T1000 (cell line): ENCODE results near the gene CD81.
A peak's percentile ranks its signal among the peaks of the same experiment; 100 is the strongest.

ENCODE experiments used
- DNase-seq: peaks from one replicate; lab custom pipeline; 2025; ENCODE audit warnings: mixed read lengths; lab: John Stamatoyannopoulos, UW

Gene CD81

DNA sequence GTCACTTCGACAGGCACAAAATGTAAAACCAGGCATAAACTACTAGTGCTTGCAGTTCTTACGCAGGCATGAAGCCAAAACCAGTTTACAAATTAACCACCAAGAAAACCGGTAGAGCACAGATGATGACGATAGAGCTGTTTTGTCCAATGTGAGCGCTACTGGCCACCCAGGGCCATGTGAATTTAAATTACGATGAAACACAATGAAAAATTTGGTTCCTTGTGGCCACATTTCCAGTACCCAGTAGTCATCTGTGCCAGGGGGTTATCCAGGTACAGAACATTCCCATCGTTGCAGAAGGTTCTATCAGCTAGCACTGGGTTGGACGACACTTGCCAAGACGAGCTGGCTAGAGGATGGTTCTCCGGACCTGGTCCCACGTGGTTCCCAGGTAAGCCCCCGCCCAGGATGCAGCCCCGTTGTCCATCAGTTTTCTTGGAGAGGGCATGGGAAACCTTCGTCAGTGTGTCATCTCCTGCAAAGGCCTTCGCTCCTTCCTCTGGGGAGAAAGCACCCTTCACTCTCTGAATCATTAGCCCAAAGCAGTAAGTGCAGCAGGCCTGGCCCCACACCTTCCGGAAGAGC lies 1.1 kb upstream of the CD81 start:
- no peak for DNase-seq

DNA sequence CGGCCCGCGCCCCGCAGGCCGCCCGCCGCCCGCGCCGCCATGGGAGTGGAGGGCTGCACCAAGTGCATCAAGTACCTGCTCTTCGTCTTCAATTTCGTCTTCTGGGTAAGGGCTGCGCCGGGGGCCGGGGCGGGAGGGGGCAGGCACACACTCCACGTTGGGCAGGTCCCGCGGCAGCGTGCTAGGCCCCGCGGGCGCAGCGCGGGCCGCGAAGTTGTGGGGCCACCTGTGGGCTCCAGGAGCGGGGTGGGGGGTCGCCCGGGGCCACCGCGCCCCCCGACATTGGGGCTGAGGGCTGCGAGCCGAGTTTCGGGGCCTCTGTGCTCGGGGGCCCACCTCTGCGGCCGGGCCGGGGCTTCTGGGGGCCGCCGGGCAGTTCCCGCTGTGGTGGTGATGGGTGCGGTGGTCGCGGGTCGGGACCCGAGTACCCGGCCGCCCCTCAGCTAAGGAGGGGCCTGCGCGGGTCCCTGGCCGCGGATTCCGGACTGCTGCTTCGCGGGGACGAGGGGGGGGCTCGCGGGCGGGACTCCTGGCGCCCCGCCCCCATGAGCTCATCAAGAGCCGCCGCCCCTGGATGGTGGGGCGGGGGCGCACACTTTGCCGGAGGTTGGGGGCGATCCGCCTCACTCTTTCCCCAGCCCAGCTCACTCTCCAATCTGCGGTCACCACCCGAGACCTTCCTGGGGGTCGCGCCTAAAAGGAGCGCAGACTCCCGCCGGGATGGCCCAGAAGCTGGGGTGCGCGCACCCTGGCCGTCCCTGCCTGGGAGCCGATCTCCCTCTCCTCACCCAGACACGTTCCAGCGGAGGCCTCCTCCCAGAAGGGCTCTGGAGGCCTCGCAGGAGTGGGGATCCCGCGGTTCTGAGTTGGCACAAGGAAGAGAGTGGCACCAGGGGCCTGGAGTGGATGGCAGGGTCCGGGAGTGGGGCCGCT lies 667 bp downstream of the CD81 start:
- no peak for DNase-seq

DNA sequence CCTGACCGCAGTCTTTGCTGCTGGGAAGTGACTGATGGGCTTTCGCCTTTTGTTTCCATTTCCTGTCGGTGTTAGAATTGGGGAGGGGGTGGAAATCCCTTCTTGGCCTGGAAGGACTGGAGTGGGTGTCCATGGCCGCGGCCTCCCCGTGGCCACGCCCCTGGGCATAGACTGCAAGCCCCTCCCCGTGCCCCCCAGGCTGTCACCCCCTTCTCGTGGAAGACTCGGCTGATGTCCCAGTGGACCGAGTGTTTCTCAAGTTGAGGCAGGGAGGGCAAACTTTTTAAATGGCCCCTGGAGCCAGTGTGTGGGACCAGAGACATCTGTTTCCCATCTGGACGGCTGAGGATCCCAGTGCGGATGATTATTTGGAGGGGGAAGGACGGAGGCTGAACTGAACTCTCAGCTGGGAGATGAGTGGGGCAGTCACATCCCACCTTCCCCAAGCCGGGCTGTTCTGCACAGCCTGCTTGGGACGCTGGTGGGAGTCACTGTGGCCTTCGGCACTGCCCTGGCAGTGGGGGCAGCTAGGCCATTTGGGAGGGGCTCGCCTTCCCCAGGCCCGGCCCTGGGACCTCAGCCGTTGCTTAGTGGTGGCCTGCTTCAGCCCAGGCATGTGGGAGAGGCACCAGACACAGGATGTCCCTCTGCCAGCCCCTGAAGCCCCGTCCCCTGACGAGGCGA lies 1.6 kb downstream of the CD81 start:
- no peak for DNase-seq

DNA sequence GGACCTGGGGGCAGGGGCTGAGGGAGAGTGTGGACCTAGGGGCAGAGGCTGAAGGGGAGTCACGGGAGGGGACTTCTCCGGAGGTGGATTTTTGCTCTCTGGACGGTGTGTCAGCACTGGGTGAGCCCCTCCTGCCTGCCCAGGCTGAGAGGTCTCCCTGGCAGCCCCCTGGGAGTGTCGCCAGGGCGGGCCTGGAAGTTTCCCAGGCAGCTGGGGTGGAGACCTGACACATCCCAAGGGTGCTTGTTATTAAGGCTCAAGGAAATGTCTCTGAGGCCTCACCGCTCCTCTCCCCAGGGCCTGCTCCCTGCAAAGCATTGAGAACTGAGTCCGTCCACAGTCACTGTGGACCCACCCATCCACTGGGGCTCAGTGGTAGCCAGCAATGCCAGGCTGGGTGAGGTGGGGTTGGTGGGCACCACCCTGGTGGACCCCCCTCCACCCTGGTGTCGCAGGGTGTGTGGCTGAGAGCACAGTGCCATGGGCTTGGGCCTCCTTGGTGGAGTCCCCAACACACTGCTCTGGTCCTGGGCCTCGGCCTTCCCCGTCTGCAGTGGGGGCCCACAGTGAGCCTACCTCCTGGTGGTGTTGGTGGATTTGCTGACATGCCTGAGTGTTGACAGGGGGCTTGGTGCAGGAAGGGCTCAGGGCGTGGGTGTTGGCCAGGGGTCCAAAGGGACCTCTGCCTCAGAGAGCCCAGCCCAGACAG lies 2.5 kb downstream of the CD81 start:
- DNase-seq = no peak

DNA sequence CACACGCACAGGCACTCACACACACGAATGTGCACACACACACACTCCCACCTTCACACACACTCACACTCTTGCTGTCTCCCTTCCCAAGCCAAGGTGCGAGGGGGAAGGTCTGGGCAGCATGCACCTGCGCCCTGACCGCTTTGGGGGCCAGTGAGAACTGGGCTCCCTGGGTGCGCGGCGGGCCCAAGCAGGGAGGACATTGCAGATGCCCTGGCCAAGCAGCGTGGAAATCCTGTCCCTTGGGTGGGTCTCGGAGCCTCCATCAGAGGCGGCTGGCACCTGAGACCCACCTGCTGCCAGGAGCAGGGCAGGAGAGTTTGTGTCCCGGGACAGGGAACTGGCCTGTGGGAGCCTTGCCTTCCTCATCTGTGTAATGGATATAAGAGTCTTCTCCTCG lies 3.3 kb downstream of the CD81 start:
- no peak for DNase-seq

DNA sequence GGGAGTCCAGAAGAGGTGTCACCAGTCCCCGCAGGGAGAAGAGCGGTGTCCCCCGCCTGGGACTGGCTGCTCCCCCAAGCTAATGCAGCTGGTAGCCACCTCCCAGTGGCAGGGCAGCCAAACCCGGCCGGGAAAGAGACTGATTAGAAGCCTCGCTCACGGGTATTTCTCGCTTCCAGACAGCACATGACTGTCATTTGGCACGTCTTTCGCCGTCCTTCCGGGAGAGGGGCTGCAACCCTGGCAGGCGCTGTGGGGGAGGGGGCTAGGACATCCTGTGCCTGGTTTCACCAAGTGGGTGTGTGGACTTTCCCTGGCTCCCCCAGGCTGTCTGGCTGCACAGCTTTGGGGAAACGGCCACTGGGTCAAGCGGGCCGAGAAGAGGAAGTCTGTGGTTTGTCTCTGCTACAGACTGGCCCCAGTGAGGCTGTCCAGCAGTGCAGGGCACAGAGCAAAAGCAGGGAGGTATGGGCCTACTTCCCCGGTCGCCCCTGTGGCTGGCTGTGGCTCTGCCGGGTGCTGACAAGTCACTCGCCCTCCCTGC lies 3.8 kb downstream of the CD81 start:
- no peak for DNase-seq

DNA sequence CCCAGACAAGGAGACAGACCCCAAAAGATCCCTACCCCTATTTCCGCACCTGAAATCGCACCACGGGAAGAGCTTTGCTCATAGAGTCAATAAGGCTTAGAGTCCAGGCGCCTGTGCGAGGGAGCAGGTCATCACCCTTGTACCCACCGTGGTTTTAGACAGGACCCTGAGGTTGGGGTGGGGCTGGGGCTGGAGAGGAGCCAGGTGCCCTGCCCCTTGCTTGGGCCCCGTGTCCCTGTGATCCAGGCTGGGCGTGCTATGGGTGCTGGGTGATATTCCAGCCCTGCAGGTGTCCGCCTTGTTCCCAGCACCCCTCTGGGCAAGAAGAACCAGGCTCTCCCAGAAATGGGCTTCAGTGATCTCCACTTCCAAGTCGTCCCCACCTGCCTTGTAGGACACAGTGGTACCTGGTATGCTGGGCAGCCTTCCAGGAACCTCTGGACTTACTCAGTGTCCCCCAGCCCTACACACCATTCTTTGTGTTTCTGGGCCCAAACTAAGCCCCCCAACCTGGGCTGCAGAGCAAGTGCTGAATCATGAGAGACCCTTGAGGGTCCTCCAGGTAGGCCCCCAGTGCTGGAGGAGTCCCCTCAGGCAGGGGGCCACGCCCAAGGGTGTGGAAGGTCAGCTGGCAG lies 4.5 kb downstream of the CD81 start:
- no peak for DNase-seq

DNA sequence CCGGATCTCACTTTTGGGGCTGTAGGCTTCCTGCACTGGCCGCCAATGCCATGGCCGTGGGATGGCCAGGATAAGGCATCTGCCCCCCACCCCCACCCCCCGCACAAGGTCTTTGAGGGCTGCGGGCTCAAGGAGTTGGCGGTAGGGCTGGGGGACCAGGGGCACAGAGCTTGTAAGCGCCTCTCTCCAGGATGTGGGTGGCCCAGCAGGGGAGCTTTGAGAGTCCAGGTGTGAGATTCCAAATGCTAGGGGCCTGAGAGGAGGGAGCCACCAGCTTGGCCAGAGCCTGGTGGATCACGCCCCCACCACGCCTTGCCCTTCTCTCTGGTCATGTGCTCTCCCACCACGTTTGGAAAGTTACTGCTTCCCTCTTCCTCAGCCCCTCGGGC lies 5.0 kb downstream of the CD81 start:
- no peak for DNase-seq

DNA sequence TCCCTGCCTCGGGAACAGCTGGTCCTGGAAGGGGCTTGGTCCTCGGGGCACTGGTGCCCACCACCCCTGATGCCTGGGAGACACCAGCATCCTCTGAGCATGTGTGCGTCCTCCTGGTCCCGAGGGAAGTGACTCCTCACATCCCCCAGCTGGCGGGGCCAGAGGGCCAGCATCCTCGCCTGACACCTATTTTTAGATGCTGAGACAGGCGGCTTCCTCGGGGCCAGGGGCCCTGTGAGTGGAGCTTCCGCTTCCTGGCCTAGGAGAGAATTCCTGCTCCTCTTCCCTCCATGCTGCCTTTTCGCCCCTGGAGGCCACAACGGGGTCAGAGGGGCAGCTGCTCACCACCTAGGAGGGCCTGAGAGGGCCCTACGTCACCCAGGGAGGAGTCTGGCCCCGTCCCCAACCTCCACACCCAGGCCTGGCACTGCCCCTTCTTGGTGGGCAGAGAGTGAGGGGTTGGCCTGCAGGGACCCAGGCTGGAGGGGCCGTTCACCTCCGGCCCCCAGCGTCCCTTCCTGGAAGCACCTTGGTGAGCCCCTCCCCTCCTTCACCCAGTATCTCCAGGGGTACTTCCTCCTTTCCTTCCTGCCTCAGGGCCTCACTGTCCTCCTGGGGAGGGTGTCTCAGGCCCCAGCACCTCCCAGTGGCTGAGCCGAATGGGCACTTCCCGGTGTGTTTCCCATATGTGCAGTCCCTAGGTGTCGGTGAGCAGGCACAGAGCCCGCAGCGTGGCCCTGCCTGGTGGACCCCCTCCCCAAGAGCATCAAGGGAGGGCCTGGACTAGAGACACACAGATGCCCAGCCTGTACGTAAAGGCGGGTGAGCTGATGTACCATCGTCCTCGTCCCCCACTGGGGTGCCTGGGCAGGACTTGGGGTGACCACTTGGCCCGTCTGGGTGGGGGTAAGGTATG lies 6.1 kb downstream of the CD81 start:
- DNase-seq = no peak

DNA sequence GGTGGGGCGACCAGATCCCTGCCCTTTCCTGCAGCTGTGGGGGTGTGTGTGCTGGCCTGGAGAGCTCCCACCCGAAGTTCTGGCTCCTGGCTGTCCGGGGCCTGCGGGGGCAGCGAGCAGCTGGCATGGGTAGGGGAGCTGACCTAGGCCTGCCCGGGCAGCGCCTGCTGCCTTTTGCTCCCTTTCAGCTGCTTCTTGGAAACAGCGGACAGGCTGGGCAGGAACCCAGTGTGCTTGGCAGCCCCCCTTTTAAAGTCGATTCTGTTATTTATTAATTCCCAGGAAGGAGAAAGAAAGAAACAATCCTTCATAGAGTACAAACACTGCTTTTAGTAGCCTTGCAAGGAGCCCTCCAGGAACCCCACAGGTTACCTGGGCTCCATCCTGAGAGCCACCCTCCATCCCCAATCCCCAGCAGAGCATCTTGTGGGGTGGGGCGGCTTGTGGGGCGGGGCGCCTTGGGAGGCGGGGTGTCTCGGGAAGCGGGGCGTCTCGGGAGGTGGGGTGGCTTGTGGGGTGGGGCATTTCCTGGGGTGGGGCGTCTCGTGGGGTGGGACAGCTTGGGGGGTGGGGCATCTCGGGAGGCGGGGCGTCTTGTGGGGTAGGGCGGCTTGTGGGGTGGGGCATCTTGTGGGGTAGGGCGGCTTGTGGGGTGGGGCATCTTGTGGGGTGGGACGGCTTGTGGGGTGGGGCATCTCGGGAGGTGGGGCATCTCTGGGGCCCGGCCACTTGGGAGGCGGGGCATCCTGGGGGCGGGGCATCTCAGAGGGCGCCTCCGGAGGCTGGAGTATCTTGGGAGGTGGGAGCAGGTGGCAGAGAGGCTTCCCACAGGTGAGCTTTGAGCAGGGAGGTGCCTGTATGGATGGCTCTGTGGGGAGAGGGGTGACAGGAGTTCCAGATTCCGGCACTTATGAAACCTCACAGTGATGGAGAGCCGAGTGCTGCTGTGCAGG lies 7.0 kb downstream of the CD81 start:
- no peak for DNase-seq

DNA sequence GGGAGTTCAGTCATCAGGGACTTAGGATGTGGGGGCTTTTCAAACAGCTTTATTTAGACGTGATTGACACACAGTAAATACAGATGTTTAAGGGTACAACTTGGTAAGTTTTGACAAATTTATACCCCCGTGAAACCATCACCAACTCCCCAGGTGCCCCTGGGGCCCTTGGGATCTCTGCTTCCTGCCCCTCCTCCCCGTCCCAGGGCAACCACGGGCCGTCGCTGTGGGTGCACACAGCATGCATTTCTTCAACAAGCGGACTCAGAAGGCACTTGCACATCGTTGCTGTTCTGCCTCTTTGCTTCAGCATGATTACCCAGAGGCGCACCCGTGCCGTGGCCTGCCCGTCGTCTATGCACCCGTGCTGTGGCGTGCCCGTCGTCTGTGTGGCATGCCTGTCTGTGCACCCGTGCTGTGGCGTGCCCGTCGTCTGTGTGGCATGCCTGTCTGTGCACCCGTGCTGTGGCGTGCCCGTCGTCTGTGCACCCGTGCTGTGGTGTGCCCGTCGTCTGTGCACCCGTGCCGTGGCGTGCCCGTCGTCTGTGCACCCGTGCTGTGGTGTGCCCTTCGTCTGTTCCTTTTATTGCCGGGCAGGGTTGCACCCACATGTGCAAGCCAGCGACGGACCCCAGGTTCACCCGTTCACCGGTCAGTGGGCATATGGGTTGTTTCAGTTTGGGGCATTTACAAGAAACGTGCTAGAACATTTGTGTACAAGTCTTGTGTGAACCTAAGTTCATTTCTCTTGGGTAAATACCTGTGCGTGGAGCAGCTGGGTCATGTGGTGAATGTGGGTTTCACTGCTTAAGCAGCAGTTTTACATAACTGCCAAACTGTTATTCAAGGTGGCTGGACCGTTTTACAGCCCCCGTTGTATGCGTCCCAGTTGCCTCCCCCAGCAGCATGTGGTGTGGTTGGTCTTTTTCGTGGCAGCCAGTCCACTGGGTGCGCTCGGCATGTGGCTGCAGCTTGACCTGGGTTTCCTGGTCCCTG lies 8.3 kb downstream of the CD81 start:
- no peak for DNase-seq

DNA sequence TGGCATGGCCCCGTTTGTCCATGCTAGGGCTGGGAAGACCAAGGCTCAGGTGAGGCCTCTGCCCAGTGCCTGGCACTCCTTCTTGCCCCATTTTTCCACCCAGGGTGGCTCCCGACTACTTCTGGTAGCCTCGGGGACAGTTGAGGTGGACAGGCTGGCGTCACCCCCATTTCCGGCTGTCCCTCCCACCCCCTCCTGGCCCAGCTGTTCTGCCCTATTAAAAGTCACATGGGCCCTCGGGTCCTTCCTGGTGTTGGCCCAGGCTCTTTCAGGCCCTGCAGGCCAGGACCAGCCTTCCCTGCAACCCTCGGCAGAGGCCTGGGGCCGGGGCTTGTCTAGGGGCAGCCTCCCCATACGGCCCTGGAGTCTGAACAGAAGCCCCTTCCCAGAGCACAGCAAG lies 9.5 kb downstream of the CD81 start:
- no peak for DNase-seq

DNA sequence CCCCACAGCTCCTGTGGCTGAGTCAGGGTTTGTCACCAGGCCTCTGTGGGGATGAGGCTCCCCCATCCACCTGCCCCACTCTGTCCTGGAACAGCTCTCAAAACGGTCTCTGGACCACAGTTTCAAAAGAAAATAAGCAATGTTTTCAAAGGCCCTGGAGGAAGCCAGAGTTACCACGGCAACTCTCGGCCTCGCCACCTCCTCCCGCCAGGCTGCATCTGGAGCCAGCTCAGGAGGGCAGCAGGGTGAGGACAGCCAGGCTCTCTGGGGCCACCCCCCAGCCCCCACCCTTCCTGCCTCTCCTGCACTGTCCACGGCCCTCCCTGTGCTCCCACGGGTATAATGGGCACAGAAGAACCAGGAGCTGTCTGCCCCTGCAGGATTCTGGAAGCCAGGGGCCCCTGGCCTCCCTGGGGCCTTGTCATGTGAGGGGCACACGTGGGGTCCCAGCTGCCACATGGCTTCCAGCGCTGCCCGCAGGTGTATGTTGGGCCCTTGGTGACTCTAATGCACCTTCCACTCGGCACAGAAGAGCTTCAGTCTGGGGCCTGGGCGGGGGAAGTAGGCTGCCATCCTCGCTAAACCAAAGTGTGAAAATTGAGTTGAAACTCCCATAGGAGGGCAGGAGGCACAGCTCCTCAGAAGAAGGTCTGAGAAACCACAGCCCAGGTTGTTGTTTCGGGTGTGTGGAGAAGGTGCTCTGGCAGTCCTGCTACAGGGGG lies 10.3 kb downstream of the CD81 start:
- DNase-seq = peak; percentile 23

DNA sequence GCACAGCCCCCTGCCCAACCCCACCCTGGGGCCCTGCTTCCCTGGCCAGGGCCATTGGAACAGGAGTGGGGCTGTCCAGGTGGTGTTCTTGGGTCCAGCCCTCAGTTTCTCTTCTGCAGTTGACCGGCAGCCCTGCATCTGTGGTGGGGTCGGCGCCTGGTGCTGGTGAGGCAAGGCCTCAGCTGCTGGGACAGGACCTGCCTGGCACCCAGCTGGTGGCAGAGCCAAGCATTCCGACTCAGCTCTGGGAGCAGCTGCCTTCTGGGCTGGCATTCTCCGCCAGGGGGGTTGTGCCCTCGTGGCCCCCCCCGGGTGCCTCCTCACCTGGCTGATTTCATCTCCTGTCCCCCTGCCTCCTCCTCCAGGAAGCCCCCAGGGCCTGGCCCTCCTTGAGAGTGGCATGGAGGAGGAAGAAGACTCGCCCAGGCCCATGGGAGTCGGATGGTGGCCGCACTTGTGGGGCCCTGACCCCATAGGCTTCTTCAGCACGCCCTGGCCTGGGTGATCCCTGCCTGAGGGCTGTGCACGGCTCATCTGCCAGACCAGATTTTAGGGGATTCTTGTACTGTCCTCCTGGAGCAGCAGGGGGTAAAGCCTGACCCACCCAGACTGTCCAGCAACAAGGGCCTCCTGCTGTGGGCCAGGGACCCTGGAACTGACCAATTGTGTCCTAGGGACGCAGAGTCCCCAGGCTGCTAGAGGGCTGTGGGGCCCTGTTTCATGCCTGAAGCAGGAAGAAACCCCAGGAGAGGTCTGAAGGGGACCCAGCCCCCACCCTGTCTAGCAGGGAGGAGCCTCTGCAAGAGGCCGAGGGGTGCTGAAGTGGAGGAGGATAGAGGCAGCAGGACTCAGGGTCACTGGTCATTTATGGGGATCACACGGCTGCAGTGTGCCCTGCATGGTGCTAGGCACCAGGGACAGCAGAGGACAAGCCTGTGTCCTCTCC lies 11.6 kb downstream of the CD81 start:
- DNase-seq = no peak

DNA sequence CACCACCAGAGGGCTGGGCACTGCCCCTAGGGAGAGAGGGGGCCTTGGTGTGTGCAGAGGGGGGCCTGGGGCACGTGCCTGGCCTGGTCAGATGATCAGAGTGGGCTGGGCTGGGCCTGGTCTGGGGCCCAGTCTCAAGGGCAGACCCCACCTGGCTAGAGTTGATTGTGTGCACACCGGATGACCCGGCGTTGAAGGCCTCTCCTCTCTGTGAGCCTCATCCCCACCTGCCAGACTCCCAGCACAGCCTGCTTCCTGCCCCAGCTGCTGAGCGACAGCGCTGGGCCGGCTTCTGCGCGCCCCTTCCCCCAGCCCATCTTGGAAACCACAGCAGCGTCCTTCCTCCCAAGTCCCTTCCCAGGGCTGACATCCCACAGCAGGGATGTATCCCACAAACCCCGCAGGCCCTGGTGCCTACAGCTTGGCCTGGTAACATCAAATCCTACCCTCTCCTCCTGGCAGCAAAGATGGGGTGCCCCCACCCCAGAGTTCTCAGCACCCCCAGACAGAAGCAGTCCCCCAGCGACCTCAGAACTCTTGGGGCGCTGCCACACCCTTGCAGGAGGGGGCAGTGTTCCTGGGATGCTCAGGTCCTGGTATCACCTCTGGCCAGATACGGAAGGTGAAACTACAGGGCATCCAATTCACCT lies 12.4 kb downstream of the CD81 start:
- DNase-seq = no peak
